RWPE2 (cell line): ENCODE data around the gene HIPK2.

Experiments used
- ATAC-seq: fragments of 200-7000 bp; cut with Tn5 transposase; 3 replicates; pipeline ENCODE4 v1.9.1; 2021; ENCODE audit warnings: low read depth
- DNase-seq: peaks from one replicate; pipeline ENCODE4 v3.0.0-alpha.2; 2020; ENCODE audit warnings: low spot score
- H3K27ac ChIP-seq: fragments of 450-650 bp; 2 replicates; pipeline ENCODE4 v1.5.1; 2017; ENCODE audit warnings: mild to moderate bottlenecking; ENCODE audit not compliant: poor library complexity, severe bottlenecking
- H3K27me3 ChIP-seq: fragments of 250-450 bp; sonication (Bioruptor Pico); 2 replicates; pipeline ENCODE4 v1.5.1; 2021; ENCODE audit warnings: mild to moderate bottlenecking, moderate library complexity; ENCODE audit not compliant: insufficient read depth, poor library complexity, severe bottlenecking
- H3K36me3 ChIP-seq: fragments of 250-450 bp; sonication (Bioruptor Pico); 2 replicates; pipeline ENCODE4 v1.5.1; 2020; ENCODE audit warnings: low read depth, mild to moderate bottlenecking, moderate library complexity
- H3K4me1 ChIP-seq: fragments of 250-450 bp; sonication (Bioruptor Pico); 2 replicates; pipeline ENCODE4 v1.5.1; 2021; ENCODE audit warnings: mild to moderate bottlenecking, moderate library complexity; ENCODE audit not compliant: insufficient read depth, poor library complexity, severe bottlenecking
- H3K4me3 ChIP-seq: fragments of 250-450 bp; sonication (Bioruptor Pico); 2 replicates; pipeline ENCODE4 v1.5.1; 2021; ENCODE audit warnings: mild to moderate bottlenecking, moderate library complexity; ENCODE audit not compliant: severe bottlenecking
- H3K9me3 ChIP-seq: fragments of 250-450 bp; sonication (Bioruptor Pico); 2 replicates; pipeline ENCODE4 v1.5.1; 2021; ENCODE audit warnings: mild to moderate bottlenecking, moderate library complexity; ENCODE audit not compliant: severe bottlenecking
- TF ChIP-seq, protein P1 (sequence below): fragments of 450-650 bp; IDR thresholded peaks from one replicate; pipeline ENCODE4 v1.5.1; 2017; ENCODE audit warnings: mild to moderate bottlenecking, moderate library complexity; ENCODE audit not compliant: poor library complexity, severe bottlenecking

HIPK2 gene

DNA sequence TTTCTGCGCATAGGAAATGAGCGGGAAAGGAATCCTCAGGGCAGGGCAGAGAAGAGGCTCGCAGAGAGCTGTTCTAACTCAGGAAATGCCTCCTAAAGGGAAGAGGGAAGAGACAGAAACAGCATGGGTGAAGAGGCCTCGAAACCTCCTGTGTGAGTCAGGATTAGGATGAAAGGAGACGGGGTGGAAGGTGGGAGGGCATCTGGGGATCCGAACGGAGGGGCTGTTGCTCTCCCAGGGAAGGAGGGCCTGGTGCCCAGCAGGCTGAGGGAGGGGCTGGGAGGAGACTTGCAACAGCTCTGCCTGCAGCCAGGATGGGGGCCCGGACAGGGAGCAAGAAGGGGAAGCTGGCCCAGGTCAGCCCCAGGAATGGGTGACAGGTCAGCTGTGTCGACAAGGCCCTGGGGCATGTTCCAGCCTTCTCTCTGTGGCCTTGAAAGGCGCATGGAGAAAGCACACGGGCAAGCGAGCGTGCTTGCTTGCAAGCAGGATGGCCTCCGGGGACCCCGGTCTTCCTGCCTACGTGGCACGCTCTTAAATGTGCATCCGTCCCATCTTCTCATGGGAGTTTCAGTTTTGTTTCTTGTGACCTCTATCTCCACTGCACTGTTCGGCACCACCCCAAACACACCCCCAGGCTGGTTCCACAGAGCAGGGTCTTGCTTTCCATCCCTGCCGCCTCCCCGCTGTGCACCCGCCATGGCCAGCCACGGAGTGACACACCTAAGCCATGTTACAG lies 63.5 kb downstream of the HIPK2 start:
- Histone ChIP-seq H3K36me3 (peaks cover 31% of the 10 kb centered on the region), H3K27me3 (no peaks in the 10 kb centered on the region), H3K9me3 (no peaks in the 10 kb centered on the region), H3K4me1 (no peaks in the 10 kb centered on the region), H3K27ac (no peak overlapping the region), H3K4me3 (no peak overlapping the region)
- ATAC-seq, result no peak
- no peak for DNase-seq
- TF ChIP-seq, protein P1, sequence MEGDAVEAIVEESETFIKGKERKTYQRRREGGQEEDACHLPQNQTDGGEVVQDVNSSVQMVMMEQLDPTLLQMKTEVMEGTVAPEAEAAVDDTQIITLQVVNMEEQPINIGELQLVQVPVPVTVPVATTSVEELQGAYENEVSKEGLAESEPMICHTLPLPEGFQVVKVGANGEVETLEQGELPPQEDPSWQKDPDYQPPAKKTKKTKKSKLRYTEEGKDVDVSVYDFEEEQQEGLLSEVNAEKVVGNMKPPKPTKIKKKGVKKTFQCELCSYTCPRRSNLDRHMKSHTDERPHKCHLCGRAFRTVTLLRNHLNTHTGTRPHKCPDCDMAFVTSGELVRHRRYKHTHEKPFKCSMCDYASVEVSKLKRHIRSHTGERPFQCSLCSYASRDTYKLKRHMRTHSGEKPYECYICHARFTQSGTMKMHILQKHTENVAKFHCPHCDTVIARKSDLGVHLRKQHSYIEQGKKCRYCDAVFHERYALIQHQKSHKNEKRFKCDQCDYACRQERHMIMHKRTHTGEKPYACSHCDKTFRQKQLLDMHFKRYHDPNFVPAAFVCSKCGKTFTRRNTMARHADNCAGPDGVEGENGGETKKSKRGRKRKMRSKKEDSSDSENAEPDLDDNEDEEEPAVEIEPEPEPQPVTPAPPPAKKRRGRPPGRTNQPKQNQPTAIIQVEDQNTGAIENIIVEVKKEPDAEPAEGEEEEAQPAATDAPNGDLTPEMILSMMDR, result no peak

- Histone ChIP-seq H3K27ac (no peak overlapping the region), H3K27me3 (no peaks in the 10 kb centered on the region)
- TF ChIP-seq, protein P1, result no peak
Measured at GRCh38 chr7:139713526-139714162, 64.2 kb downstream of the HIPK2 start.

DNA sequence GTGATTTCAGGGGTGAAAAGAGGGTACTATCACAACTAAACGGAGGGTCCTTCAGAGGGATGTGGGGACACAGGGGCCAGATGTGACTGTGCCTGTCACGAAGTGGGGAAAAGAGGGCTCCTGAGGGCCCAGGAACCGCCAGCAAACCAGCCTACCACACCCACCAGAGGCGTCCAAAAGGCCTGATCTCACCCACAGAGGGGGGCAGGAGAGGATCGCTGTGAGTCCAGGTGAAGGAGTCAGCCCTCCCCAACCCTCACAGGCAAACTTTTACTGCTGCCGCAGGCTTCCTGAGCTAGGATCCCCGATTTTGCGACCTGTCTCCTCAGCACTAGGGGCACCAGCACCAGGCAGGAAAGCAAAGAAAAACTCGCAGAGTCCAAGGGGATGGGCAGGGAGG lies 64.7 kb downstream of the HIPK2 start:
- DNase-seq (no peak), ATAC-seq (no peak)
- TF ChIP-seq, protein P1, result no peak
- Histone ChIP-seq H3K27me3 (no peaks in the 10 kb centered on the region), H3K9me3 (no peaks in the 10 kb centered on the region), H3K36me3 (peaks cover 31% of the 10 kb centered on the region), H3K4me1 (no peaks in the 10 kb centered on the region), H3K4me3 (no peak overlapping the region), H3K27ac (no peak overlapping the region)

More at GRCh38 chr7:139713526-139714162, 64.2 kb downstream of the HIPK2 start:
- ATAC-seq (no peak), DNase-seq (no peak)
- no peaks in the 10 kb centered on the region for H3K9me3 ChIP-seq
- peaks cover 31% of the 10 kb centered on the region for H3K36me3 ChIP-seq
- no peak overlapping the region for H3K4me3 ChIP-seq
- no peaks in the 10 kb centered on the region for H3K4me1 ChIP-seq

DNA sequence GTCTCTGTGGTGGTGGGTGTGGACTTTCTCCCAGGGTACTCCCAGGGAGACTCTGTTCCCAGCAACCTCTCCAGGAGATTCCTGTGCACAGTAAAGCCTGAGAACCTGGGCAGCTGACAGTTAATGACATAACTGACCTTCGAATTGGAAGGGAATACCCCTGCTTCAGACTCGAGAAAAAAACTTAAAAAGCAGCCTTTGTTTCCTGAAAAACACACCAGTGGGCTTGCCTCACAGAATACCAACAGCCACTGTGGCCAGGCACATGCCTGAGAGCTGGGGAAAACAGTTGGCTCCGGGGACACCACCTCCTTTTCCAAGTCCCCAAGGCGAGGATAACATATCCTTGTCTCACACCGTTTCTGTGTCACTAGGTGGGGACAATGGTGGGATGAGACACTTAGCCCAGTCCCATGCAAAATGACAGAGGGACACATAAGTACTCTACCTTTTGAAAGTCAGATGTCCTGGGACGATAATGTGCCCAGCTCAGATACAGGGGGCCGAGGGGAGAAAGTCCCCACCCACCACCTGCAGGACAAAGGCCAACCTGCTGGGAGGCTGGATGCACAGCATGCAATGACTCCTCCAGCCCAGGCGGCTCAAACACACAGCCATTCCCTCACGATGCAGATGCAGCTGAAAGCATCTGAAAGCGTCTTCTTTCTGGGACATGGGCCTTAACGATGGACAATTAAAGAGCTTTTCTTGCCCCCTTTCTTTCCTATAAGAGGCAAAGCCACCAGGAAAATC lies 65.6 kb downstream of the HIPK2 start:
- H3K27ac ChIP-seq, result no peak overlapping the region
- no peak for ATAC-seq
- no peak overlapping the region for H3K4me3 ChIP-seq
- TF ChIP-seq, protein P1, result no peak
- H3K4me1 ChIP-seq, result no peaks in the 10 kb centered on the region
- no peaks in the 10 kb centered on the region for H3K27me3 ChIP-seq
- H3K36me3 ChIP-seq, result peaks cover 30% of the 10 kb centered on the region
- DNase-seq, result no peak
- H3K9me3 ChIP-seq, result no peaks in the 10 kb centered on the region
